GM18867 (cell line): ENCODE measurements around the gene SFSWAP.
"Not testable (repeated sequence)": the region's sequence is repeated elsewhere in the genome, so short reads cannot be mapped to it uniquely, and the experiment has no call there.

Source experiments
- ATAC-seq: cut with Tn5 transposase; IDR thresholded peaks from one replicate; pipeline ENCODE4 v1.9.1; 2021; ENCODE audit warnings: mild to moderate bottlenecking, moderate library complexity; ENCODE audit not compliant: unreplicated experiment

The SFSWAP gene

DNA sequence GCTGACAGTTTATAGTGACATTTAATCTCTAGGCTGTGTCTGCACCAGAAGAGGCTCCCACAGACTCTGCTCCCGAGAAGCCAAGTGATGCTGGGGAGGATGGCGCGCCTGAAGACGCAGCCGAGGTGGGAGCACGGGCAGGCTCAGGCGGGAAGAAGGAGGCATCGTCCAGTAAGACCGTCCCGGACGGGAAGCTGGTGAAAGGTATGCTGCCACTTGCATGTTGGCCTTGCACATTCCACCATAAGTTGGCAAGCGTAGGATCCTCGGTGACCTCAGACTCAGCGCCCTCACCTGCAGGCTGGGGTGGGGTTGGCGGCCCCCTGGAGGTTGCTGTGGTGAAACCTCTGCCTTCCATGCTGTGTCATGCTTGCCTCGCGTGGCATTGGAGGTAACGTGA is 45.6 kb downstream of the SFSWAP start:
- no peak for ATAC-seq

DNA sequence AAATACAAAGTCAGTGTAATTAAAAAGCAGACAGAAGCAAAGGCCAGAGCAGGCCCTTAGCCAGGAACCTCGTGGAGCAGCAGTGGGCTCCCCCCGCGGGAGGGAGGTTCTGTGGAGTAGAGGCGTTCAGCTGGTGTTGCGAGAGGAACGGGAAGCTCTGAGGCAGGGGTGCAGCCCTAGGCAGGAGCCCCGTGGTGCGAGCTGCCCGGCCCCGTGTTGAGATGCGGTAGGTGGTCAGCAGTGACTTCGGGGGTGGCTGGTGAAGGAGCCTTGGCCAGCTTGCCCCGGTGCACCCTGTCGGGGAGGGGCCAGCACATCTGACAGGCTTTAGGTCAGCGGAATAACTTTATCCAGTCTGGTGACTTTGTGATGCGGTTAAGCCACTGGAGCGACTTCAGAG is 46.2 kb downstream of the SFSWAP start:
- no peak for ATAC-seq

DNA sequence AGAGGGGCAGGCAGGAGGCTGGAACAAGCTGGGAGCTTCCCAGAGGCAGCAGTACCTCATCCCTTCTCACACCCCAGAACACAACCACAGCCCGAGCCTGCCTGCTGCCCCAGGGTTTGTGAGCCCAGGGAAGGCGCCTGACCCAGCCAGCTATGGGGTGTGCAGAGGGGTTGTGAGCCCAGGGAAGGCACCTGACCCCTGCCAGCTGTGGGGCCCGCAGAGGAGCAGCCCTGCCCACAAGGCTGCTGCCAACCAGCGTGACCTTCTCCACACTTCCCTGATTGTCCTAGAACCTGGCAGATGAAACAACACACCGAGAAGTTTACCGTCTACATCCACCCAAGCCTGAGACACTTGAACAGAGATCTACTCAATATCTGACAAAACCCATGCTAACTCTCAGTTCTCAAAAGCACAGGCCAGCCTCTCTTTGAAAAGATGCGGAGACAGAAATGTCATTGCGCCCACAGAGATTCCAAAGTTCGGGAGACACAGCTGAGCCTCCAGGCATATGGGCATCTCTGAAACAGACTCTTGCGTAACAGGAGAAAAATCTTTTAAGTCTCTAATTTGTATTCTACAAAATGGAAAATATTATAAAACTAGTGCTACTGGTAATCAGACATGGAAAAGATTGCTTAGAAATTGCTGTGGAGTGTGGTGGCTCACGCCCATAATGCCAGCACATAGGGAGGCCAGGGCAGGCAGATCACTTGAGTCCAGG is 47.3 kb downstream of the SFSWAP start:
- no peak for ATAC-seq

DNA sequence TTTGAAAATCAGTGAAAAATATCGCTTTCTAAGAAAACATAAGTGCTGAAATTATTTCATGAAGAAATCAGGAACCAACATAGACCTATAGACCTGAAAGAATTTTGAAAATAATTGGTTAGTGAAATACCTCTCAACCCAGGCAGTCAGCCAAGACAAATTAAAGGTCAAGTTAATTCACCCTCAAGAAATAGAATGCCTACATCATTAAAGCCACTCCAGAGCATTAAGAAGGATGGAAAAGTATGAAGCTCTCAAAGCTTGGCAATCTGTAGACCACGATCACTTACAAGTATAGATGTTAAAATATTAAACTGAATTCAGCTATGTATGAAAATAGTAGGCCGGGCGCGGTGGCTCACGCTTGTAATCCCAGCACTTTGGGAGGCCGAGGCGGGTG is 48.3 kb downstream of the SFSWAP start:
- ATAC-seq = no peak

DNA sequence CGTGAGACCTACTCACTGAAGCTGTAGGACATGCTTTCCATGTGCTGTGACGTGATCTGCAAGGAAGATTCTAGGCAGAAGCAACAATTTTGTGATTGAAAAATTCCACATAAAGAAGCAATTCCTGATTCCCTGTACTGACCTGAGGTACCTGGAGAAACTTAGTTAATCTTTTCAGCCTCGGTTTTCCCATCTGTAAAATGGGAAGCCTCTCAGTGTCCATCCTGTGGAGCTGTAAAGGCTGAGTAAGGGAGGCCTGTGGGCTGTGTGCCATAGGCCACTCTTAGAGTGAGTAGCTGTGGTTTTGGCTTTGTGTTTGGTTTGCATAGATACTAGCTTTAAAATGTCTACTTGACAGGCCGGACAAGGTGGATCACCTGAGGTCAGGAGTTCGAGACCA is 50.7 kb downstream of the SFSWAP start:
- ATAC-seq = no peak

DNA sequence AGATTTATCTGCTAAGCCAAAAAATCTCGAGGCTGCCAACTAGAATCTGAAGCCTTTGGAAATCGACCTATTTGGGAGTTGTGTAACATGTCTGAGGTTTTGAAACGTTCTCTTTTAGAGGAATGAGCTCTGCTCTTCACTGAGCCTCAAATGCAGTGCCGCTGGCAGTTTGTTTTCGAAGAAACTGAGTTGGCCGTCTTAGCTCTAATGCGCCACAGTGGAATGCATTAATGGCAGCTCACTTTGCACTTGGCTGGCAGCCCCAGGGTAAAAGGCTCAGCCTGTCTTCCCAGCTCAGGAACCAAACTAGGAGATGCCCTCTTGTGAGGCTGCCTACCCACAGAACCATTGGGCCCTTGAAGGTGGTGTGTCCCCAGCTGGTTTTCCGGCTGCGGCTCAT is 53.8 kb downstream of the SFSWAP start:
- ATAC-seq = no peak

DNA sequence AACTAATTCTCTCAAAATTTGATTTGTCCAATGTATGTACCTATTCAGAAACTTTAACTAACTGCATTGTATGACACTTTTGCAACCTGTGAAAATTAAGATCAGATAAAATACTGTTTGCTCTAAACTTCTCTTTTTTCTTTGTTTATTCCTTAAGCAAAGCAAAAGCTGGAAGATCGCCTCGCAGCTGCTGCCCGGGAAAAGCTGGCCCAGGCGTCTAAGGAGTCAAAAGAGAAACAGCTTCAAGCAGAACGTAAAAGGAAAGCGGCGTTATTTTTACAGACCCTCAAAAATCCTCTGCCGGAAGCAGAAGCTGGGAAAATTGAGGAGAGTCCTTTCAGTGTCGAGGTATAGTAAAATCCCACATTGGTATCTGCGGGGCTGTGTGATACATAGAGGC is 55.1 kb downstream of the SFSWAP start:
- no peak for ATAC-seq

DNA sequence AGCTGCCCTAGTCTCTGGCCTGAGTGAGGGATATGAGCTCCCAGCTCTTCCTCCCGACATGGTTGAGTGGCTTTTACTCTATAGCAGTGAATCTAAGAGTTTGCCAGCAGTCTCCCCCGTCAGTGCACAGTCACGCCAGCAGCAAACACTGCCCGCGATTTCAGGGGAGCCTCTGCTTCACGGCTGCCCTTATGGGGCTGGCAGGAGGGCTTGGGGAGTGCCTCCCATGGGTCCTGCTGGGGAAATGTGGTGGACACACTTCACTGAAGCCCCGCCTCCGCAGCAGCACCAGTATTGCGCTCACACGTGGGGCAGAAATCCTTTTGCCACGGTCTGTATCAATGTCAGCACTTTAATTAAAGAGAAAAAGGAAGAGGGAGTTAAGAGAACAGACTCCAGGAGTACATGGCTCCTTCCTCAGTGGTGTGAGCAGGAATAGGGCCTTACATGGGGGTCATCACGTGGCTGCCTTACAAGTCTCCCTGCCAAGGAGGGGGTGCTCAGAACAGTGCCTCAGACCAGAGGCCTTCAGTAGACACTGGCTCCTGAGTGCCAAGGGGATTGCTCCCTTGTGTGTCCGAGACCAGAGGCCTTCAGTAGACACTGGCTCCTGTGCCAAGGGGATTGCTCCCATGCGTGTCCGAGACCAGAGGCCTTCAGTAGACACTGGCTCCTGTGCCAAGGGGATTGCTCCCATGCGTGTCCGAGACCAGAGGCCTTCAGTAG is 55.7 kb downstream of the SFSWAP start:
- ATAC-seq = no peak

DNA sequence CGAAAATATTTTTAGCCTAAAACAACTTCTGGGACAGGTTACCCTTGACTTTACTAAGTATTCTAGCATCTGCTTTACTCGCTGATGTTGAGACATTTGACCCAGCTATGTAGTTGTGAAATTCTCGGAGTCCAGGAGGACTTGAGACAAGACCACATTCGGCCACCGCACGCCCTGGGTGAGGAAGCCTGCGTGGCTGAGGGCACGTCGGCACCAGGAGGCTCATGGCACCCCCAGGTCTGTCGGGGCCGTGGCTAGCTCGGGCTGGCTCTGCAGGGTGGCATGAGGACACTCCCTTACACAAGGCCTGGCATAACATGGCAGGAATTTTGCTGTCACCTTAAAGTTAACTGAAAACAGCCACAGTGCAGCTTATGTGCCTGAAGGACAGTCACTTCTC is 59.2 kb downstream of the SFSWAP start:
- ATAC-seq = no peak

DNA sequence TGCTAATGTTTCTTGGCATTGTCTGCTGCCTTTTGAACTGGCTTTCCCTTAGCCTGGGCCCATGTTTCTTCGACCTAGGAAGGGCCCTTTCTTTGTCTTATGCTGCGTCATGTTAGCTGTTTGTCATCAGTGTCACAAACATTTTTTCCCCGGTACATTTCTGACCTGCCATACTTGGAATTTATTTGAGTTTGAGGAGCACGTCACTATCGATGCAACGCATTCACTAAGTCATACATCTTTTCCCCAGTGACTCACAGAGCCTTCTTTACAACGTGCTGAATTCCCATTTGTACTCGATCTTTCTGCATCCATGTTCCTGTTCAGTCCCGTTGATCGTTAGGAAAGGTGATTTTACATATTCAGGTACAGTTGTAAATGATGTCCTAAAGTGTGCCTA is 61.1 kb downstream of the SFSWAP start:
- no peak for ATAC-seq

DNA sequence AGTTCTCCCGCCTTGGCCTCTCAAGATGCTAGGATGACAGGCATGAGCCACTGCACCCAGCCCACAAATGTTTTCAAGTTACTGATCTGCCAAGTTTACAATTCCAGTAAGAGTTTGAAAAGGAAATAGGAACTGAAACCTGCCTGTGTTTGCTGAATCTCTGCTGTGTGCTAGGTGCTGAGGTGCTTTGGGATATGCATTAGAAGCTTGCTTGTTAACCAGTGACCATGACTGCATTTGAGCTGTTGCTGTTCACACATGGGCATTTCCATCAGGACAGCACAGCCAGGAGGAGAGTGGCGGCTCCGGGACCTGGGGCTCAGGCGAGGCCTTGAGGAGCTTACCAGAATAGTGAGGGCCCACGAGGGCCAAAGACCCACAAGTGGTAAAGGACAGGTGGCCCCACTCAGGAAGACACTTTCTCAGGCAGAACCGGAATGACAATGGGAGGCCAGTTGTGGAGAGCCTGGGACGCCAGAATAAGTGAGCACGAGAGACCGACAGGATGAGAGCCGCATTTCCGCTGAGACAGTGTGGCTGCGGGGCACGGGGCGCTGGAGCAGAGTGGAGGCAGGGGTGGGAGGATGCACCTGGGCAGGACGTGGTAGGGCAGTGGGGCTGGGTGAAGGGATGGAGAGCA is 62.8 kb downstream of the SFSWAP start:
- ATAC-seq = peak; percentile 74

DNA sequence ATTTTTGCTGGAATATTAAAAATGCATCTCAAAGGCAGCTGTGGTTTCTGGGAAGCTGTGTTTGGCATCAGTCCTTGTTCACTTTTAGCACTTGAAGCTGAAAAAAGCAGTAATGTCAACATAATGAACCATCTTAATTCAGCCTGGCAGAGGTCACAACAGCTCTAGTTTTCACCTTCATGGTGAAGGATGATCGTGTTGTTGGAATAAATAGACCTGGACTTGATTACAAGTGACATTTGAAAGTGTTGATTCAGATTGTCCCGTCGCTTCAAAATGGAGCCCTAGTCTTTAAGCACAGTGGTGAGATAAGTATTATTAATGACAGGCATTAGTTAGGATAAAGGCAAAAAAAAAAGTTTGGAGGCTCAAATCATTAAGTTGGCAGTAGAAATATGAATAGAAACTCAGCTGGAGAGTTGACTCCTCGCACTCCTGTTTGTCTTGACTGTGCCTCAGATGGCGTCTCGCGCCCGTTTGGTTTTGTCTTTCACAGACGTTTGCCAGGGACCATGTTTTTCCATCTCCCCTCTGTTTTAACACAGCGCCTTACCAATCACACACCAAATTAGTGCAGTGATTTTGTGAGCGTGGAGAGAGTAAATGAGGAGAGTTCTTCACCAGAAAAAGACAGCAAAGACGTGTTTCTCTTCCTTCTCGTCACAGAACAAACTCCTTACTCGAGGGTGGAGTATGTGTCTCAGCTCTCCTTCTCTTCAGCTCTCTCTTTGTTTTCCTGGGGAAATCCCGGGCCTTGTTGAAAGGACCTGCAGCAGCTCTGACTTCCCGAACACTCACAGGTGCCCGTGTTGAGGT is 63.9 kb downstream of the SFSWAP start:
- no peak for ATAC-seq

DNA sequence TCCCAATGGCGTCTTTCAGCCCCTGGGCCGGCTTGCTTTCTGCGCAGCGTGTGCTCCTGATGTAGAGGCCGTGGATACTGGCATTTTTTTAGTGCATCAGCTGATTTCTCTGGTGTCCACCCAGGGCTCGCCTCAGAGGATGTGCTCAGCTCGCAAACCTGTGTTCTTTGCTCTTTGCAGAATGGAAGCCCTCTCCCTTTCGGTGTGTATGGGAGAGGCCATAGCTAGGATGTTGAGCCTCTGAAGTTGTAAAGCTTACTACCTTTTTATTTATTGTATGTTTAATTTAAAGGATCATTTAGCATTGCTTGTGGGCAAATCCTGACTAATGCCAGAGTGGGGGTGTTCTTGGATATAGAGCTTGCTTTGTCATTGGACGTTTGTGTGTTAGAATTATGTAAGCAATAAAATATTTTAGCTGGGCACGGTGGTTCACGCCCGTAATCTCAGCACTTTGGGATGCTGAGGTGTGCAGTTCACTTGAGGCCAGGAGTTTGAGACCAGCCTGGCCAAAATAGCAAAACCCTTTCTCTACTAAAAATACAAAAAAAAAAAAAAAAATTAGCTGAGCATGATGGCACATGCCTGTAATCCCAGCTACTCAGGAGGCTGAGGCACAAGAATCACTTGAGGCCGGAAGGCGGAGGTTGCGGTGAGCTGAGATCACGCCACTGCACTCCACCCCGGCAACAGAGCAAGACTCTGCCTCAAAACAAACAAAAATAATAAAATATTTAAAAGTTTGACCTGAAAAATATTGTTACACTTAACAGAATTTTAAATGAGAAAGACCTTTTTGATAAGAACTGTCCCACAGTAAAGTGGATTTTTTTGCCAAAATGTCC is 64.7 kb downstream of the SFSWAP start:
- no peak for ATAC-seq

DNA sequence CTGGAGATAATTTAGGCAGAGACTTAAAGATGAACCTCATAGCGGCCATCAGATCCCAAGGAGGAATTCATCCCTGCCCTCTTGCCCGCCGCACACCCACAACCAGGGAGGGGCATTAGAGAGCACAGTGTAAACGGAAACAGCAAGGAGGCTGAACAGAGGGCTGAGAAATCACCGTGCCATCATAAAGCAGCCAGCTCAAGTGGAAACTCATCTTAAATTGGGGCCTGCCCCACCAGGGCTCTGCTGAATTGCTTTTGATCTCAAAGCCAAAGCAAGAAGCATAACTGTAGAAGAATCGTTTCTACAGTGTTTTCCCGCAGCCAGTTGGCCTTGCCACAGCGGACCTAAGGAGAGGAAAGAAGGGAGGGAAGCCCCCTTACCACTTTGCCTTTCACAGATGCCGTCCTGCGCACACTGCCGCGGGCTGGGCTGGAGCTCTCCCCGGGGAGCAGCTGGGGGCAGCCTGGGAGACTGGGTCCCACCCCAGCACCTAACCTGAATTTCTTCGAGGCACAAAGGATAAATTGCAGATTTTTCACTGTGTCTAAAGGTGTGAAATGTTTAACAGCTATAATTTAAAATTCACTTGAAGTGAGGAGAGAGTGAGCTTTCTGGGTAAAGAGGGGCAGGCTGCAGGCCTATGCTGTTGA is 65.5 kb downstream of the SFSWAP start:
- no peak for ATAC-seq

DNA sequence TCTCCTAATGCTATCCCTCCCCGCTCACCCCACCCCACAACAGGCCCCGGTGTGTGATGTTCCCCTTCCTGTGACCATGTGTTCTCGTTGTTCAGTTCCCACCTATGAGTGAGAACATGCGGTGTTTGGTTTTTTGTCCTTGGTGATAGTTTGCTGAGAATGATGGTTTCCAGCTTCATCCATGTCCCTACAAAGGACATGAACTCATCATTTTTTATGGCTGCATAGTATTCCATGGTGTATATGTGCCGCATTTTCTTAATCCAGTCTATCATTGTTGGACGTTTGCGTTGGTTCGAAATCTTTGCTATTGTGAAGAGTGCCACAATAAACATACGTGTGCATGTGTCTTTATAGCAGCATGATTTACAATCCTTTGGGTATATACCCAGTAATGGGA is 66.4 kb downstream of the SFSWAP start:
- ATAC-seq = not testable (repeated sequence)

DNA sequence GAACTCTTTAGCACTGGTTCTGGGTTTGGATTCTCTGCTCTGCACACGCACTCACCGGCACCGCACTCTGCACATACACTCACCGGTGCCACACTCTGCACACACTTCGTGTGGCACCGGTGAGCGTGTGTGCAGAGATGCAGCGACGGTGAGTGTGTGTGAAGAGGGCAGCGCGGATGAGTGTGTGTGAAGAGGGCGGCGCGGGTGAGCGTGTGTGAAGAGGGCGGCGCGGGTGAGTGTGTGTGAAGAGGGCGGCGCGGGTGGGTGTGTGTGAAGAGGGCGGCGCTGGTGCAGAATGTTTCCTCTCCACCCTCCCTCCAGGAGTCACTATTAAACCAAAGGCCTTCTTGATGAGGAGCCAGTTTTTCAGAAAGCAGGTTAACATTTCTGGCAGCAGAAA is 68.1 kb downstream of the SFSWAP start:
- no peak for ATAC-seq

DNA sequence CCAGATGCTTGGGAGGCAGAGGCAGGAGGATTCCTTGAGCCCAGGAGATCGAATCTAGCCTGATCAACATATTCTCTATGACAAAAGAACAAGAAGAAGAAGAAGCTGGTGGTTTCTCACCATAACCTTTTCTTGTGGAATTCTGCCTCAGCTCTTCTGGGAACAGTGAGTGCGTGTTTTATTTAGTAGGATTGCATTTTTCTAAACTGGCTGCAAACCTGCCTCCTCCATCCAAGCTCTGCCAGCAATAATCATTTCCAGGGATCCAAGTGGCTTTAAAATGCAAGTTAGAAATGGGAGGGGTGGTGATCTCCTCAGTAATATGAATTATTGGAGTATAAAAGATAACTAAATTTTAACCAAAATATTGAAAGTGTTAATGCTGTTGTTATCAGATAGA is 71.2 kb downstream of the SFSWAP start:
- no peak for ATAC-seq

DNA sequence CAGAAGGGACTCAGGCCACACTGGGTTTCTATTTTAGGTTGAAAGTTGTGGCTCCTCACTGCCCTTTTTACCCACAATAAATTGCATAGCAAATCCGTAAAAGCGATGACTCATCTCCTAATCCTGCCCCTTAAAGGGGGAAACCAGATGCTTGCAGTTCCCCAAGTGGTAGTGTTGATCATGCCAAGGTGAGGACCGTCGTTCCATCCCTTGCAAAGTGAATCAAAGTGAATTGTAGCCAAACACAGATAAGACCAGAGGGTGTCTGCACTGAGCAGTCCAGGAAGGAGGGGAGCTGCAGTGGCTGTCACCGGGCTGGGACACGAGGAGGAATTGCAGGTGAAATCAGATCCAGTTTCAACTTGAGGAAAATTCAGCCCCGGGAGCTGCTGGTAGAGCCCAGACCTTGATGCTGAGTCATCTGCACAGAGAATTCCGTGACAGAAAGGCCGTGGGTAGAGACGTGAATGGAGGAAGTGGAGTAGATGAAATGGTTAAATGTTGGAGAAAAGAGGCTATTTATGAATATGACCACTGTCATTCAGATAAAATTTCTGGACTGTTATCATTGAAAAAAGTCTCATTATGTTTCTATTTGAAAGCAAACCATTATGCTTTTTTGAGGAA is 73.1 kb downstream of the SFSWAP start:
- ATAC-seq = peak; percentile 66
